ENCODE measurements around the gene BSDC1.

GRCh38 chr1:32431736-32432400 lies 37.6 kb upstream of the BSDC1 start:
- TF ChIP-seq POLR2A (IDR thresholded peaks at IDR 0.05; ENCODE audit: low read depth, low read length) = no peak
- no peak for TF ChIP-seq POLR2AphosphoS5 (IDR thresholded peaks at IDR 0.05; ENCODE audit: low read depth, low read length)
